ENCODE measurements around the gene JUND.

- TF ChIP-seq CTCF (IDR thresholded peaks at IDR 0.05) (no peak), POLR2A (IDR thresholded peaks at IDR 0.05) (no peak)
Observed at GRCh38 chr19:18239303-18239702, 42.1 kb downstream of the JUND start.
